GM06990 (cell line): ENCODE measurements around the gene SFR1.

Experiments
- DNase-seq: peaks from one replicate; pipeline ENCODE4 v3.0.0-alpha.2; 2011; ENCODE audit not compliant: insufficient read length; ENCODE audit errors: extremely low read depth
- H3K27me3 ChIP-seq: replicated peaks from 2 replicates; pipeline ENCODE4 v1.6.0; 2011; ENCODE audit warnings: low read length; ENCODE audit not compliant: control insufficient read depth, insufficient read depth
- H3K36me3 ChIP-seq: 2 replicates; pipeline ENCODE4 v1.5.1; 2011; ENCODE audit warnings: low read length; ENCODE audit not compliant: control insufficient read depth, insufficient read depth
- H3K4me3 ChIP-seq: replicated peaks from 2 replicates; pipeline ENCODE4 v1.5.1; 2011; ENCODE audit warnings: low read depth, mild to moderate bottlenecking, control low read depth, low read length
- CTCF ChIP-seq: IDR thresholded peaks from 2 replicates; pipeline ENCODE4 v1.5.1; 2011; ENCODE audit warnings: low read length, control low read depth, mild to moderate bottlenecking, inconsistent platforms; ENCODE audit not compliant: insufficient read depth, poor library complexity, severe bottlenecking

The SFR1 gene

GRCh38 chr10:104104926-104105325, 17.0 kb upstream of the SFR1 start:
- no peak for TF ChIP-seq CTCF
- Histone ChIP-seq H3K36me3 (no peaks in the 10 kb centered on the region), H3K27me3 (no peaks in the 10 kb centered on the region), H3K4me3 (no peak overlapping the region)
- DNase-seq: no peak

GRCh38 chr10:104109908-104110662, 11.9 kb upstream of the SFR1 start:
- H3K27me3 ChIP-seq: no peaks in the 10 kb centered on the region
- no peaks in the 10 kb centered on the region for H3K36me3 ChIP-seq
- no peak for DNase-seq
- TF ChIP-seq CTCF: no peak
- H3K4me3 ChIP-seq: no peak overlapping the region

GRCh38 chr10:104113376-104113956, 8.5 kb upstream of the SFR1 start:
- DNase-seq: no peak
- no peaks in the 10 kb centered on the region for H3K27me3 ChIP-seq
- no peak for TF ChIP-seq CTCF
- H3K4me3 ChIP-seq: no peak overlapping the region
- no peaks in the 10 kb centered on the region for H3K36me3 ChIP-seq

- TF ChIP-seq CTCF: no peak
- H3K27me3 ChIP-seq: no peaks in the 10 kb centered on the region
- H3K36me3 ChIP-seq: no peaks in the 10 kb centered on the region
- H3K4me3 ChIP-seq: no peak overlapping the region
- DNase-seq: no peak
Observed at GRCh38 chr10:104117839-104118323, 4.1 kb upstream of the SFR1 start.

- DNase-seq: no peak
- no peak for TF ChIP-seq CTCF
- H3K27me3 ChIP-seq: no peaks in the 10 kb centered on the region
- H3K4me3 ChIP-seq: no peak overlapping the region
- H3K36me3 ChIP-seq: no peaks in the 10 kb centered on the region
Observed at GRCh38 chr10:104119996-104120395, 2.0 kb upstream of the SFR1 start.
